Lower leg skin (tissue), 3 donors: ENCODE data around the gene CNGA1.

Experiments
- POLR2A ChIP-seq, 2 donors: fragments of 450-650 bp; IDR thresholded peaks; one replicate each; pipeline ENCODE4 v1.6.1; 2016 to 2017; ENCODE audit warnings: antibody characterized with exemption in 2 of 2, mild to moderate bottlenecking in 1 of 2, moderate library complexity in 1 of 2
- TF ChIP-seq, protein P1 (sequence below), 3 donors: fragments of 450-650 bp; IDR thresholded peaks; one replicate each; pipeline ENCODE4 v1.5.1; 2016; ENCODE audit warnings: antibody characterized with exemption in 3 of 3, mild to moderate bottlenecking in 3 of 3, moderate library complexity in 2 of 3

DNA sequence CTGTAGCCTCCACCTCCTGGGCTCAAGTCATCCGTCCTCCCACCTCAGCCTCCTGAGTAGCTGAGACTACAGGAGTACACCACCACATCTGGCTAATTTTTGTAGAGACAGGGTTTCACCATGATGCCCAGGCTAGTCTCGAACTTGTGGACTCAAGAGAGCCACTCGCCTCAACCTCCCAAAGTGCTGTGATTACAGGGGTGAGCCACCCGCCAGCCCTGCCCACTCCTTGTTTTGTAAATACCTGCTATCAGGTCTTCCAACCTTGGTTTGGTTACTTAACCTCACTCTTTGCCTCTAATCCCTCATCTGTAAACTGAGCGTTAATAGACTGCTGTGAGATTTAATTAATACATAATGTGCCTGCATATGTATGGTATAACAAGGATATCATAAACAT lies 803 bp downstream of the CNGA1 start:
- TF ChIP-seq, protein P1, sequence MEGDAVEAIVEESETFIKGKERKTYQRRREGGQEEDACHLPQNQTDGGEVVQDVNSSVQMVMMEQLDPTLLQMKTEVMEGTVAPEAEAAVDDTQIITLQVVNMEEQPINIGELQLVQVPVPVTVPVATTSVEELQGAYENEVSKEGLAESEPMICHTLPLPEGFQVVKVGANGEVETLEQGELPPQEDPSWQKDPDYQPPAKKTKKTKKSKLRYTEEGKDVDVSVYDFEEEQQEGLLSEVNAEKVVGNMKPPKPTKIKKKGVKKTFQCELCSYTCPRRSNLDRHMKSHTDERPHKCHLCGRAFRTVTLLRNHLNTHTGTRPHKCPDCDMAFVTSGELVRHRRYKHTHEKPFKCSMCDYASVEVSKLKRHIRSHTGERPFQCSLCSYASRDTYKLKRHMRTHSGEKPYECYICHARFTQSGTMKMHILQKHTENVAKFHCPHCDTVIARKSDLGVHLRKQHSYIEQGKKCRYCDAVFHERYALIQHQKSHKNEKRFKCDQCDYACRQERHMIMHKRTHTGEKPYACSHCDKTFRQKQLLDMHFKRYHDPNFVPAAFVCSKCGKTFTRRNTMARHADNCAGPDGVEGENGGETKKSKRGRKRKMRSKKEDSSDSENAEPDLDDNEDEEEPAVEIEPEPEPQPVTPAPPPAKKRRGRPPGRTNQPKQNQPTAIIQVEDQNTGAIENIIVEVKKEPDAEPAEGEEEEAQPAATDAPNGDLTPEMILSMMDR (IDR thresholded peaks at IDR 0.05): no peak
- no peak for TF ChIP-seq POLR2A (IDR thresholded peaks at IDR 0.05)
